K562 (cell line): ENCODE measurements around the gene POLR3C. TPM values are rescaled to one million over a fixed set of nuclear protein-coding genes. Genes with fewer than 3 reads are reported as not detected.

Experiments used
- ATAC-seq: fragments of 200-7000 bp; cut with Tn5 transposase; 3 replicates; pipeline ENCODE4 v1.9.1; 2020; ENCODE audit warnings: moderate library complexity
- BruUV-seq: library from RNA; stranded (reverse); fragments of 400-500 nt; replicated peaks from 2 replicates; lab custom pipeline; 2021; lab: Mats Ljungman, UMichigan
- CTCF ChIA-PET: fragments of 300-600 bp; formaldehyde crosslinking; extraction: SDS; loops from one replicate; lab custom pipeline; 2021; ENCODE audit warnings: low intra/inter-chr PET ratio; lab: Yijun Ruan, JAX
- POLR2A ChIA-PET: fragments of 300-600, 350-650 bp; sonication (Branson Sonifier 250); formaldehyde crosslinking; extraction: SDS; loops from one replicate; lab custom pipeline; 2021; ENCODE audit warnings: antibody characterized with exemption, inconsistent platforms; lab: Yijun Ruan, JAX
- DNase-seq, 4 experiments: peaks; one replicate each; pipeline versions ENCODE4 v3.0.0 to v3.0.0-alpha.2; 2011 to 2018; ENCODE audit warnings: low spot score in 3 of 4, mixed read lengths in 3 of 4; ENCODE audit errors: extremely low read depth in 1 of 4
- FAIRE-seq: peaks from 2 replicates; lab custom pipeline; 2011; peaks lifted over from hg19 to GRCh38; lab: Jason Lieb, UNC
- H2AFZ ChIP-seq: 2 replicates; pipeline ENCODE4 v1.6.0; 2011; ENCODE audit warnings: low read depth, low read length, control low read depth, inconsistent platforms
- H3K27ac ChIP-seq: fragments of 200-600 bp; 3 replicates; pipeline ENCODE4 v1.8.0; 2011; ENCODE audit warnings: low read depth, mild to moderate bottlenecking, control low read depth, inconsistent platforms, low read length, moderate library complexity, mixed read lengths; ENCODE audit errors: extremely low read depth
- H3K27me3 ChIP-seq, 2 experiments: fragments of 300-600 bp in 1 of 2; 2 replicates in 1 of 2; 3 replicates in 1 of 2; pipeline versions ENCODE4 v1.6.0 to v1.8.0; 2011; ENCODE audit warnings: inconsistent platforms in 2 of 2, low read length in 2 of 2, mild to moderate bottlenecking in 1 of 2, mixed read lengths in 1 of 2, moderate library complexity in 1 of 2; ENCODE audit not compliant: control insufficient read depth in 2 of 2, insufficient read depth in 2 of 2
- H3K36me3 ChIP-seq: fragments of 300-600 bp; 3 replicates; pipeline ENCODE4 v1.8.0; 2011; ENCODE audit warnings: mild to moderate bottlenecking, low read length, inconsistent platforms; ENCODE audit not compliant: control insufficient read depth, insufficient read depth
- H3K4me1 ChIP-seq, 2 experiments: fragments of 200-600 bp in 1 of 2; replicated peaks in 1 of 2; 2 replicates in 1 of 2; 3 replicates in 1 of 2; pipeline versions ENCODE4 v1.5.1 to v1.8.0; 2011; ENCODE audit warnings: inconsistent platforms in 2 of 2, low read length in 2 of 2, mild to moderate bottlenecking in 1 of 2, mixed read lengths in 1 of 2, moderate library complexity in 1 of 2; ENCODE audit not compliant: control insufficient read depth in 2 of 2, insufficient read depth in 2 of 2
- H3K4me2 ChIP-seq: 2 replicates; pipeline ENCODE4 v1.6.1; 2011; ENCODE audit warnings: low read length, control low read depth, inconsistent platforms, mixed read lengths; ENCODE audit not compliant: insufficient read depth
- H3K4me3 ChIP-seq: fragments of 200-600 bp; sonication (generic), shearing (Covaris generic); 2 replicates; pipeline ENCODE4 v1.5.1; 2016; ENCODE audit warnings: control low read depth, inconsistent platforms
- H3K79me2 ChIP-seq: fragments of 200-600 bp; 3 replicates; pipeline ENCODE4 v1.8.0; 2011; ENCODE audit warnings: low read length, inconsistent platforms; ENCODE audit not compliant: control insufficient read depth, insufficient read depth
- H3K9ac ChIP-seq, 2 experiments: 2 replicates each; pipeline versions ENCODE4 v1.6.0 to v1.6.1; 2011; ENCODE audit warnings: low read depth in 2 of 2, low read length in 2 of 2, control low read depth in 1 of 2, inconsistent platforms in 1 of 2, mild to moderate bottlenecking in 1 of 2, mixed read lengths in 1 of 2; ENCODE audit not compliant: insufficient read depth in 1 of 2
- H3K9me1 ChIP-seq: one replicate; pipeline ENCODE4 v1.6.0; 2011; ENCODE audit warnings: inconsistent platforms, mild to moderate bottlenecking, low read length, moderate library complexity; ENCODE audit not compliant: control insufficient read depth, insufficient read depth
- H3K9me3 ChIP-seq: replicated peaks from 2 replicates; pipeline ENCODE4 v1.5.1; 2011; ENCODE audit warnings: low read depth, low read length, inconsistent platforms; ENCODE audit not compliant: control insufficient read depth, insufficient read depth
- H4K20me1 ChIP-seq: replicated peaks from 2 replicates; pipeline ENCODE4 v1.6.1; 2011; ENCODE audit warnings: low read length, inconsistent platforms, mixed read lengths; ENCODE audit not compliant: control insufficient read depth, insufficient read depth
- CSDE1 ChIP-seq, 2 experiments: fragments of 450-650 bp; IDR thresholded peaks; 2 replicates each; pipeline ENCODE4 v1.6.1; 2016; ENCODE audit warnings: mild to moderate bottlenecking in 1 of 2
- MAX ChIP-seq: sonication (generic); formaldehyde crosslinking; IDR thresholded peaks from 2 replicates; pipeline ENCODE4 v1.9.0; 2022; ENCODE audit warnings: mild to moderate bottlenecking, missing genetic modification reagents
- PHF21A ChIP-seq: fragments of 450-650 bp; IDR thresholded peaks from 2 replicates; pipeline ENCODE4 v1.6.1; 2017; ENCODE audit warnings: low read depth, borderline replicate concordance
- SRSF3 ChIP-seq: fragments of 200-400 bp; formaldehyde crosslinking; IDR thresholded peaks from 2 replicates; pipeline ENCODE4 v1.6.1; 2016; ENCODE audit warnings: mild to moderate bottlenecking, low read length, moderate library complexity; ENCODE audit not compliant: insufficient read depth
- STAT6 ChIP-seq: sonication (generic); formaldehyde crosslinking; IDR thresholded peaks from 2 replicates; pipeline ENCODE4 v1.8.1; 2023; ENCODE audit warnings: mild to moderate bottlenecking, missing genetic modification reagents
- ZFPM2 ChIP-seq: fragments of 250-450 bp; sonication (Bioruptor Pico); IDR thresholded peaks from 2 replicates; pipeline ENCODE4 v1.5.1; 2022; ENCODE audit warnings: mild to moderate bottlenecking
- ZNF133 ChIP-seq: fragments of 250-450 bp; sonication (Bioruptor Pico); IDR thresholded peaks from 2 replicates; pipeline ENCODE4 v1.4.0; 2020; ENCODE audit warnings: mild to moderate bottlenecking
- WGBS: fragments of 100-300 bp; shearing (Covaris generic); methylation state at CpG from one replicate; pipeline ENCODE4 v1.1.6; 2016; ENCODE audit warnings: low coverage, mixed read lengths; ENCODE audit not compliant: insufficient coverage; ENCODE audit errors: missing lambda C conversion rate; 5-methylcytosine and 5-hydroxymethylcytosine counted together
- in situ Hi-C: fragments of 300-500 bp; cut with MboI; formaldehyde crosslinking; loops from 4 replicates; pipeline ENCODE4 v1.15.0; 2018; ENCODE audit warnings: inconsistent platforms, mixed read lengths
- intact Hi-C: fragments of 100-400 bp; cut with micrococcal nuclease; formaldehyde crosslinking; loops from 2 replicates; pipeline ENCODE4 v1.14.2; 2022
- polyA plus RNA-seq, 8 experiments: library from polyadenylated mRNA; depleted of rRNA in 4 of 8; stranded (reverse) in 5 of 8; unstranded in 3 of 8; fragments of >200 nt; fragmentation: Nextera tagmentation in 2 of 8; fragmentation: Illumina TruSeq in 1 of 8; extraction: Ambion mirVana in 2 of 8; extraction: Trizol in 1 of 8; gene quantifications; 2 replicates each; pipeline versions ENCODE4 v1.2.1 to v1.2.3, GENCODE V29; 2011 to 2014; ENCODE audit warnings: inconsistent platforms in 1 of 8, missing spikeins in 1 of 8
- total RNA-seq, 7 experiments: library from RNA; depleted of rRNA in 6 of 7; stranded (reverse); fragments of >200 nt in 6 of 7; fragmentation: Illumina TruSeq in 2 of 7; extraction: Trizol in 2 of 7; gene quantifications; 2 replicates each; pipeline versions ENCODE4 v1.2.1 to v1.2.3, GENCODE V29; 2011 to 2021; ENCODE audit warnings: low replicate concordance in 1 of 7

The POLR3C gene
- total and polyA plus RNA-seq, 9 of the 15 experiments (the other 6 are each of a cell fraction or from before 2014, with no cell fraction given): 19.7 to 64.1 (median 45.2) TPM

DNA sequence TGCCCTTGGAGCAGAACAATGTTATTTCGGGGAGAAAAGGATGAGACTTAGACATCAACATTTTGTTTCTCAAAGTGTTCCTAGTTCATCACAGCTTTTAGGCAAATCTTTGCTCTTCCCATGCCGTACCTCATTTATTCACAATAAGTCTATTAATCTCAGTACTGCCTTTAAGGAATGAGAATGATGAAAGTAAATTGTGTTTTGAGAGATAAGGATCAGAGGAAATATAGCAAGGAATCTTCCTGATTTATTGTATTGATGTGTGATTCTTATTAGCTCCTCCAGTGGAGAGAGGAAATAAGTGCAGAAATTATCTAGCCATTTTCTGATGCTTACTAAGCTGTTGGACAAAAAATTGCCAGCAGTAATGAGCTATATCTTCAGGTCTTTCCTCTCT lies 2.0 kb downstream of the POLR3C start:
- peaks cover 32% of the 10 kb centered on the region for H3K79me2 ChIP-seq
- H4K20me1 ChIP-seq: no peaks in the 10 kb centered on the region
- peaks cover 8 to 20% of the 10 kb centered on the region in 2 experiments for H3K4me1 ChIP-seq
- CTCF ChIA-PET: no interaction called here
- in situ Hi-C loops: no loop called here
- H3K27ac ChIP-seq: no peak overlapping the region
- H3K9me1 ChIP-seq: no peaks in the 10 kb centered on the region
- no peaks in the 10 kb centered on the region for H3K27me3 ChIP-seq
- intact Hi-C loops: loop anchor here (10.0 kb wide), 1 partner anchor 81 kb away; no protein-coding TSS in a partner anchor
- TF ChIP-seq SRSF3 (no peak), CSDE1 (IDR thresholded peaks at IDR 0.05) (0 out of 4 replicates have a peak, but pooled peaks of 1 of the 2 experiments have one; percentile 42)
- H3K9ac ChIP-seq: peak overlapping the region in 1 of 2 experiments; percentile 21; a peak in 1 of 4 replicates
- DNase-seq (no peak), FAIRE-seq (no peak), ATAC-seq (no peak)
- no peaks in the 10 kb centered on the region for H3K9me3 ChIP-seq
- POLR2A ChIA-PET: interaction anchor here (0.7 to 4.8 kb wide), 8 partner anchors 9 to 101 kb away, joined by 3 to 40 read pairs (median 4); partner anchors contain the start of genes NUDT17, PIAS3 and RBM8A
- no peak overlapping the region; the same call in 1 of the 2 replicates for H3K4me2 ChIP-seq
- no peak overlapping the region for H3K4me3 ChIP-seq
- no TSS peak for BruUV-seq
- WGBS: 84% methylated on average over 2 of the region's 2 CpGs
- no peak overlapping the region for H2AFZ ChIP-seq
- peaks cover 53% of the 10 kb centered on the region for H3K36me3 ChIP-seq

DNA sequence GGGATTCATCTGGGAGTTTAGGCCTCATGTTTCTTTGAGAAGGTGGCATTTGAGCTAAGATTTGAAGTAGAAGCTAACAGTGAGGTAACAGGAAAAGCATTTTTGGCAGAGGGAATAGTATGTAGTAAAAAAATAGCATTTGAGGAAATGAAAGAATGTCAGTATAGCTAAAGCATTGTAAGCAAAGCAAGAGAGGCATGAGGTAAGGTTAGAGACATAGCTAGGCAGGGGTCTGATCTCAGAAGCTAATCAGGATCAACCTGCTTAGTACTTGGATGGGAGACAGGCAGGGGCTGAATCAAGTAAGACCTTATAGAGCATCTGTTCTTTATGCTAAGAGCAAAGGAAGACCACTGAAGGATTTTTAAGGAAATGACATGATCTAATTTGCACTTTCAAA lies 4.0 kb downstream of the POLR3C start:
- no peaks in the 10 kb centered on the region for H3K27me3 ChIP-seq
- TF ChIP-seq PHF21A: no peak
- TF ChIP-seq ZFPM2 (CRISPR knock-in tag): no peak
- TF ChIP-seq MAX (CRISPR knock-in tag): no peak
- no peak for TF ChIP-seq STAT6
- no peak for TF ChIP-seq ZNF133 (CRISPR knock-in tag)
- DNase-seq (no peak), ATAC-seq (no peak), FAIRE-seq (no peak)
- peak overlapping the region; percentile 12; the same call in 1 of the 2 replicates for H3K4me2 ChIP-seq
- no peaks in the 10 kb centered on the region for H3K9me3 ChIP-seq
- no peak overlapping the region; the same call in 2 of the 3 replicates for H3K27ac ChIP-seq
- no peak overlapping the region for H3K9ac ChIP-seq
- no peak overlapping the region for H2AFZ ChIP-seq
- no peak overlapping the region for H3K4me3 ChIP-seq
- intact Hi-C loops (loop anchor here (10.0 kb wide), 1 partner anchor 83 kb away; no protein-coding TSS in a partner anchor), in situ Hi-C loops (no loop called here)
- BruUV-seq: no TSS peak
- H3K4me1 ChIP-seq: peaks cover 8 to 20% of the 10 kb centered on the region in 2 experiments
- H3K36me3 ChIP-seq: peaks cover 71% of the 10 kb centered on the region
- ChIA-PET POLR2A (interaction anchor here (0.9 to 4.8 kb wide), 3 partner anchors 9 to 156 kb away, joined by 3 to 40 read pairs (median 4); partner anchors contain the start of gene NUDT17), CTCF (no interaction called here)
- H4K20me1 ChIP-seq: no peaks in the 10 kb centered on the region
- no peaks in the 10 kb centered on the region for H3K9me1 ChIP-seq
- H3K79me2 ChIP-seq: peaks cover 30% of the 10 kb centered on the region
